ENCODE measurements around the gene FAM120B.

- TF ChIP-seq KAT7 (CRISPR knock-in tag; IDR thresholded peaks at IDR 0.05; ENCODE audit: borderline replicate concordance): no peak
- TF ChIP-seq USF2 (CRISPR knock-in tag; IDR thresholded peaks at IDR 0.05): no peak
- TF ChIP-seq ATF3 (CRISPR knock-in tag; conservative IDR thresholded peaks at IDR 0.05): no peak
- no peak for TF ChIP-seq ETV6 (CRISPR knock-in tag; IDR thresholded peaks at IDR 0.05)
Measured at GRCh38 chr6:170265655-170266054, 40.9 kb upstream of the FAM120B start.

Measured in WTC11 (cell line).